ENCODE data around the gene COX17.

The COX17 gene

DNA sequence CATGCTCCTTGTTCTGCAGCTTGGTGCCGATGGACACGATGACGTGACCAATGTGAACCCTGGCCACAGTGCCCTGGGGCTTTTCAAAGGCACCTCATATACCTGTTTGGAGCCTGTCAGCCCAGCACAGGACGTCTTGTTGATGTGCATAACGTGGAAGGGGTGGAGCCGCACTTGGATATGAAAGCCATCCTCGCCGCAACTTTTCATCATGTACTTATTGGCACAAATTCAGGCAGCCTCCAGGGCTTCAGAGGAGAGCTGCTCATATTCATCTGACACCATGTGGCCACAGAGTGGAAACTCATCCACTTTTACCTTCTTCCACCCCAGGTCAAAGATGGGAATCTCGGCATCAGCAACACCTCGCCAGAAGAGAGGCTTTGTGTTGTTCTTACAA lies 41.5 kb downstream of the COX17 start:
- no peak overlapping the region for H2AFZ ChIP-seq (ENCODE audit: low read length)
- TF ChIP-seq CTCF (IDR thresholded peaks at IDR 0.05; ENCODE audit: low read length): no peak
- no peak for TF ChIP-seq EZH2 (IDR thresholded peaks at IDR 0.05; ENCODE audit: borderline replicate concordance, low read length)
- no peak overlapping the region for H3K27ac ChIP-seq (ENCODE audit: low read depth, low read length, poor library complexity, severe bottlenecking)

DNA sequence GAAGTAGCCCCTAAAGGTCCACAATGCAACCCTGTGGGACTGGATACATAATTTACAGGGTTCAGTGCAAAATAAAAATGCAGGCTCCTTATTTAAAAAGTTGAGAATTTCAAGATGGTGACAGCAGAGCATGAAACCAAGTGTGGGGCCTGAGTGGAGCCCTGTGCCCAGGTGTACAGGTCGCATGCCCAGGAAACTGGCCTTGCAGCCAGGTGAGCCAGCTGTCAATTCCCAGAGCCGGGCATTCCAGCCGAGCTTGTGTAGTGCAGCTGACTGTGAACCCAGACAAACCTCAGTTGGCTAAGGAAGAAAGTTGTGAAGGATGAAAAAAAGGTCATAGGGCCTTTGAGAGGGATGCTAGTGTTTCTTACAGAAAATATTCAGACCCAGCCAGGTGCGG lies 44.4 kb downstream of the COX17 start:
- no peaks in the 10 kb centered on the region for H3K36me3 ChIP-seq (ENCODE audit: insufficient read depth, low read length)
- no peak overlapping the region for H3K4me3 ChIP-seq (ENCODE audit: low read depth, low read length, poor library complexity, severe bottlenecking)
- no peak overlapping the region for H3K9ac ChIP-seq (ENCODE audit: low read length)
- H3F3A ChIP-seq (ENCODE audit: insufficient read depth, low read length): no peaks in the 10 kb centered on the region
- no peaks in the 10 kb centered on the region for H3K27me3 ChIP-seq (ENCODE audit: insufficient read depth, low read length)
- no peak overlapping the region for H3K27ac ChIP-seq (ENCODE audit: low read depth, low read length, poor library complexity, severe bottlenecking)
- no peaks in the 10 kb centered on the region for H3K79me2 ChIP-seq (ENCODE audit: insufficient read depth, low read length)
- H3K9me2 ChIP-seq (ENCODE audit: low read depth, low read length): no peaks in the 10 kb centered on the region
- no peaks in the 10 kb centered on the region for H4K20me1 ChIP-seq (ENCODE audit: insufficient read depth, low read length)
- H2AFZ ChIP-seq (ENCODE audit: low read length): no peak overlapping the region
- no peaks in the 10 kb centered on the region for H3K9me3 ChIP-seq (ENCODE audit: low read length)
- no peak overlapping the region for H3K4me2 ChIP-seq (ENCODE audit: low read length)
- TF ChIP-seq CTCF (IDR thresholded peaks at IDR 0.05; ENCODE audit: low read length) (no peak), EZH2 (IDR thresholded peaks at IDR 0.05; ENCODE audit: borderline replicate concordance, low read length) (no peak)
- H3K4me1 ChIP-seq (ENCODE audit: insufficient read depth, low read length, severe bottlenecking): no peaks in the 10 kb centered on the region

More for the DNA sequence above, 41.5 kb downstream of the COX17 start:
- no peaks in the 10 kb centered on the region for H3K27me3 ChIP-seq (ENCODE audit: insufficient read depth, low read length)
- H3K4me1 ChIP-seq (ENCODE audit: insufficient read depth, low read length, severe bottlenecking): no peaks in the 10 kb centered on the region
- H3K79me2 ChIP-seq (ENCODE audit: insufficient read depth, low read length): no peaks in the 10 kb centered on the region
- H3K4me3 ChIP-seq (ENCODE audit: low read depth, low read length, poor library complexity, severe bottlenecking): no peak overlapping the region
- H3K4me2 ChIP-seq (ENCODE audit: low read length): no peak overlapping the region
- H3F3A ChIP-seq (ENCODE audit: insufficient read depth, low read length): no peaks in the 10 kb centered on the region
- H3K9me3 ChIP-seq (ENCODE audit: low read length): no peaks in the 10 kb centered on the region
- no peak overlapping the region for H3K9ac ChIP-seq (ENCODE audit: low read length)
- no peaks in the 10 kb centered on the region for H3K36me3 ChIP-seq (ENCODE audit: insufficient read depth, low read length)
- H3K9me2 ChIP-seq (ENCODE audit: low read depth, low read length): no peaks in the 10 kb centered on the region
- H4K20me1 ChIP-seq (ENCODE audit: insufficient read depth, low read length): no peaks in the 10 kb centered on the region

- Histone ChIP-seq H3K27me3 (ENCODE audit: insufficient read depth, low read length) (no peaks in the 10 kb centered on the region), H3K4me1 (ENCODE audit: insufficient read depth, low read length, severe bottlenecking) (no peaks in the 10 kb centered on the region), H3K9me3 (ENCODE audit: low read length) (no peaks in the 10 kb centered on the region), H3F3A (ENCODE audit: insufficient read depth, low read length) (no peaks in the 10 kb centered on the region), H4K20me1 (ENCODE audit: insufficient read depth, low read length) (no peaks in the 10 kb centered on the region), H3K36me3 (ENCODE audit: insufficient read depth, low read length) (no peaks in the 10 kb centered on the region), H3K4me3 (ENCODE audit: low read depth, low read length, poor library complexity, severe bottlenecking) (no peak overlapping the region), H3K9me2 (ENCODE audit: low read depth, low read length) (no peaks in the 10 kb centered on the region), H3K4me2 (ENCODE audit: low read length) (no peak overlapping the region), H3K9ac (ENCODE audit: low read length) (no peak overlapping the region), H3K79me2 (ENCODE audit: insufficient read depth, low read length) (no peaks in the 10 kb centered on the region), H3K27ac (ENCODE audit: low read depth, low read length, poor library complexity, severe bottlenecking) (no peak overlapping the region), H2AFZ (ENCODE audit: low read length) (no peak overlapping the region)
- TF ChIP-seq CTCF (IDR thresholded peaks at IDR 0.05; ENCODE audit: low read length): no peak
- TF ChIP-seq EZH2 (IDR thresholded peaks at IDR 0.05; ENCODE audit: borderline replicate concordance, low read length): no peak
These were observed 45.0 kb downstream of the COX17 start for GRCh38 chr3:119632216-119632615.

Measured in OCI-LY1 (cell line).